Measurements from ENCODE around the gene FBXW8.

DNA sequence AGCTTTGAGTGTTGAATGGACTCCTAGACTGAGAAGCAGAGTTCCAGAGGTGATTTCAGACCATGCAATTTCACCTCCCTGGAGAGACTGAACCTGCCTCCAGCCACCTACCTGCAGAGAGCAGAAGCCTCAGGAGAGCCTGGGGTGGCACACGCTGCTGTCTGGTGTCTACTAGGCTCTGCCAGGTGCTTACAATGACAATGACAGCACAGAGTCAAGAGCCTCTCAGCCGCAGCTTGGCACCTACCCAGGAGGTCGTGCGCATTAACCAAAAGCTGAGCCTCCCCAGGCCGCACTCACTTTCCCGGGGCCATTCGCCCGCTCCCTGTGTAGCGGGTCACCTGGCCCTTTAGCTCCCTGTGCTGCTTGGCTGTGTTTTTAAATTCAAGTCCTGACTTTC, 125.3 kb downstream of the FBXW8 start:
- no peak for TF ChIP-seq EZH2 (IDR thresholded peaks at IDR 0.05; ENCODE audit: borderline replicate concordance, low read length)
- TF ChIP-seq, protein P1, sequence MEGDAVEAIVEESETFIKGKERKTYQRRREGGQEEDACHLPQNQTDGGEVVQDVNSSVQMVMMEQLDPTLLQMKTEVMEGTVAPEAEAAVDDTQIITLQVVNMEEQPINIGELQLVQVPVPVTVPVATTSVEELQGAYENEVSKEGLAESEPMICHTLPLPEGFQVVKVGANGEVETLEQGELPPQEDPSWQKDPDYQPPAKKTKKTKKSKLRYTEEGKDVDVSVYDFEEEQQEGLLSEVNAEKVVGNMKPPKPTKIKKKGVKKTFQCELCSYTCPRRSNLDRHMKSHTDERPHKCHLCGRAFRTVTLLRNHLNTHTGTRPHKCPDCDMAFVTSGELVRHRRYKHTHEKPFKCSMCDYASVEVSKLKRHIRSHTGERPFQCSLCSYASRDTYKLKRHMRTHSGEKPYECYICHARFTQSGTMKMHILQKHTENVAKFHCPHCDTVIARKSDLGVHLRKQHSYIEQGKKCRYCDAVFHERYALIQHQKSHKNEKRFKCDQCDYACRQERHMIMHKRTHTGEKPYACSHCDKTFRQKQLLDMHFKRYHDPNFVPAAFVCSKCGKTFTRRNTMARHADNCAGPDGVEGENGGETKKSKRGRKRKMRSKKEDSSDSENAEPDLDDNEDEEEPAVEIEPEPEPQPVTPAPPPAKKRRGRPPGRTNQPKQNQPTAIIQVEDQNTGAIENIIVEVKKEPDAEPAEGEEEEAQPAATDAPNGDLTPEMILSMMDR (conservative IDR thresholded peaks at IDR 0.05 in 1 of 2, IDR thresholded peaks at IDR 0.05 in 1 of 2; ENCODE audit: extremely low read depth in 1 of 2, insufficient read depth in 1 of 2, low read depth in 1 of 2, low read length in 2 of 2): no peak

All from mammary epithelial cell (primary cell).